IPS-NIHi7 (cell line): ENCODE data around the gene TAF11L3.
"Not testable (repeated sequence)": the region's sequence is repeated elsewhere in the genome, so short reads cannot be mapped to it uniquely, and the experiment has no call there.

ENCODE experiments used
- DNase-seq: peaks from one replicate; pipeline ENCODE4 v3.0.0; 2012; ENCODE audit warnings: mixed read lengths; ENCODE audit errors: extremely low spot score

TAF11L3 gene

DNA sequence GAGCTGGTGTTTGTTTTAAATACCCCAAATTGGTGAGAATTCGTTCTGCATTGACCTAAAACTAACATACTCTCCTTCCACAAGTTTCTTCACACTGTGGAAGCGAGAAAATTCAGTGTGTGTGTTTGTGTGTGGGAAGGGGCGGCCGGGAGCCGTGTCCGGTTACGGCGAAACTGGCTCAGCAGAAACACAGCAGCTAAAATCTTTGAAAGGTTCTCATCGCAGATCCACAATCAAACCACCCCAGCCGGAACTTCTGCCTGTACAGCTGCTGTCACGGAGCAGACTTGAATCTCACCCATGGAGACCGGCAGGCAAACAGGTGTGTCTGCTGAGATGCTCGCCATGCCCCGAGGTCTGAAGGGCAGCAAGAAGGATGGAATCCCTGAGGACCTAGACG lies at the start of gene TAF11L3:
TAF11L3 (plus strand) TSS at position 301 of the 400 bp plus-strand sequence.
- not testable (repeated sequence) for DNase-seq

- no peak for DNase-seq
Measured at GRCh38 chr5:17470064-17470463, 48.1 kb upstream of the TAF11L3 start.

DNA sequence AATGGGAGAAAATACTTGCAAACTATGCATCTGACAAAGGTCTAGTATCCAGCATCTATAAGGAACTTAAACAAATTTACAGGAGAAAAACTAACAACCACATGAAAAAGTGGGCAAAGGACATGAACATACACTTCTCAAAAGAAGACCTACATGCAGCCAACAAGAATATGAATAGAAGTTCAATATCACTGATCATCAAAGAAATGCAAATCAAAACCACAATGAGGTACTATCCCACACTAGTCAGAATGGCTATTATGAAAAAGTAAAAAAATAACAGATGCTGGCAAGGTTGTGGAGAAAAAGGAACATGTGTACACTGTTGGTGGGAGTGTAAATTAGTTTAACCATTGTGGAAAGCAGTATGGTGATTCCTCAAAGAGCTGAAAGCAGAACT lies 43.1 kb upstream of the TAF11L3 start:
- DNase-seq: not testable (repeated sequence)

- no peak for DNase-seq
Measured at GRCh38 chr5:17477043-17477442, 41.1 kb upstream of the TAF11L3 start.

DNA sequence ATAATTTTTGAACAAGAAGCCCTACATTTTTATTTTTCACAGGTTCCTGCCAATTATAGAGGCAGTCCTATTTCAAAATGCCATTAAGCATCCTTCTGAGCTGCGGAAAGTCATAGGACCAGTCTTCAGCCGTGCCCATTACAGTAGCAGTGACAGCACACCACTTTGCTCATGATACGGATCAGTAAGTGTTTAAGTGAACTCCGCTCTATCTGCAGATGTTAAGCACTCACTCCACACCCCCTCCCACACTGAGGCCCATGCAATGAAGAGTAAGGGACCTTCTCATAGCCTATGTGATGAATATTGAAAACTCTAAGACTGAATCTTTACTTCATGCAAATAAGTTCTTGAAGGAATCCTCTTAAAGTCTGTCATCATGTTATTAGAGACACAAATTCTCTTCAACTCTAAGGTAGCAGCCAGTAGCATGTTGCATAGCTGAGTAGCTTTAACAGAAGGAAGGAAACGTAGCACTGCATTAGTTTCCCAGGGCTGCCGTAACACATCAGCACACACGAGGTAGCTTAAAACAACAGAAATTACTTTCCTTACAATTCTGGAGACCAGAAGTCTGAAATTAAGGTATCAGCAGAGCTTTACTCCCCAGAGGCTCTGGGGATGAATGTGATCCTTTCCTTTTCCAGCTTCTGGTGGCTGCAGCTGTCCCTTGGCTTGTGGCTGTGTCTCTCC lies 40.4 kb upstream of the TAF11L3 start:
- no peak for DNase-seq

DNA sequence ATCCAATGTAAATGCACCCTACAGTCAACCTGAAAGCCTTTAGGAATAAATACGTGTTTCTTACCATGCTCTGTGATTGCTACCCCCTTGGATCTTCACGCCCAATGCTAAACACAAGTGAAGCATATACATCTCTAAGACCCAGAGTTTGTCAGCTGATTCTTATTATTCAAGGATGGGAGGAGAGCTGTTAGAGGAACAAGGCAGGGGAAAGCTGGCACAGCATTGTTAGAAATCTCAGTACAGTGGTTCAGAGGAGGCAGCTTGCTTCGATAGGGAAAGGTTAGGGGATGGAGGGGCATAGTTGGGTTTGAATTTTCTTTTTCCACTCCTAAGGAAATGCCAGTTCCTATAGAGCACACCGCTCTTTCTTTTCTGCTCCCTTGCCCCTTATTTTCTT lies 36.8 kb upstream of the TAF11L3 start:
- DNase-seq: no peak

GRCh38 chr5:17482790-17483189 lies 35.4 kb upstream of the TAF11L3 start:
- DNase-seq: no peak

GRCh38 chr5:17486464-17487173 lies 31.5 kb upstream of the TAF11L3 start:
- not testable (repeated sequence) for DNase-seq

DNA sequence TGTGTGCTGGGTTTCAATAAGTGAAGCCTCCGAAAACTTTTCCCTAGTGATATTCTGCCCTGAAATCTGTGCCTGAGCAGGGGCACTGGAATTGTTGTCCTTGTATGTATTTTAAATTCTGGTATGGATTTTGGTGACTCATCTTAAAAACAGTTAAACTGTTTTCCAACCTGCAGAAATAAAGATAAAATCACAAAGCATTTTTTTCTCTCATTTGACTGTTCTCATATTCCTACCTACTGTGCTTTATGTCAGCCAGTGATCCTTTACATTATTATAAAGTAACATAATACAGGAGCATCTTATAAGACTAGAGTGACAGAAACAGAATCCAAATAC lies 31.0 kb upstream of the TAF11L3 start:
- DNase-seq: no peak

DNA sequence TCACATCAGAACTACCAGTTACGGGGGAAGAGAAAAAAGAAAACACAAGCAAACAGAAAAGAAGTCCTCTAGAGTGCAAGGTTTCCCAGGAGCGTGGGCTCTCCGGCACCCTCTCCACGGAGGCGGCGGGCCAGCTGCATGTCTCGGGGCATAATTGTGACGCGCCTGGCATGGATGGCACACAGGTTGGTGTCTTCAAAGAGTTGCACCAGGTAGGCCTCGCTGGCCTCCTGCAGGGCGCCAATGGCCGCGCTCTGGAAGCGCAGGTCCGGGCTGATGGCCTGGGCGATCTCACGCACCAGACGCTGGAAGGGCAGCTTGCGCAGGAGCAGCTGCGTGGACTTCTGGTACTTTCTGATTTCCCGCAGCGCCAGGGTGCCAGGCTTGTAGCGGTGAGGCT lies 26.9 kb upstream of the TAF11L3 start:
- not testable (repeated sequence) for DNase-seq

DNA sequence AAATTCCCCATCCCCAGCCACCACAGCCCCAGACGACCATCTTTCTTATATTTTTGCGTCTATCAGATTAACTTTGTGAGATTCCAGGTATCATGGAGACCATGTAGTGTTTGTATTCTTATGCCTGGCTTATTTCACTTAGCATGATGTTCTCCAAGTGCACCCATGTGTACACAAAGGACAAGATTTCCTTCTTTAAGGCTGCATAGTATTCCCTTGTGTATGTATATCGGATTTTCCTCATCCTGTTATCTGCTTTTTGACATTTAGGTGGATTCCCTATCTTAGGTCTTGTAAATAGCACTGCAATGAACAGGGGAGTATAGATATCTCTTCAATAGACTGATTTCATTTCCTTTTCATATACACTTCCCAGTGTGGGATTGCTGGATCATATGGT lies 25.4 kb upstream of the TAF11L3 start:
- DNase-seq: no peak

DNA sequence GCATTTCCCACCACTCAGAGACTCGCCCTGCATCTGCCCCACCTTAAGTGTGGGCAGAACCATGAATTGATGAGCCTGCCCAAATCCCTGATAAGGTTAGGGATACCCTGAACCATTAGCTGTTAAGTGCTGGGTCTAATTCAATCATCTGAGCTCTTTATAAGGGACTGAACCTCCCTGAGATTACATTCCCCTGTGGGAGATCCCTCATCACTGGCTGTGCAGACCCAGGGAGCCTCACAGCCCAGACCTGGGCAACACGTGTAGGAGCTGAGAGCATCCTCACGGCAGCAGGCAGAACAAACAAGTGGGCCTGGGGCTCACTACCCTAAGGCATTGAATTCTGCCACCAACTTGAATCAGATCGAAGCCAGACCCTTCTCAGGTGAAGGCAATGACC lies 20.7 kb upstream of the TAF11L3 start:
- DNase-seq: no peak

DNA sequence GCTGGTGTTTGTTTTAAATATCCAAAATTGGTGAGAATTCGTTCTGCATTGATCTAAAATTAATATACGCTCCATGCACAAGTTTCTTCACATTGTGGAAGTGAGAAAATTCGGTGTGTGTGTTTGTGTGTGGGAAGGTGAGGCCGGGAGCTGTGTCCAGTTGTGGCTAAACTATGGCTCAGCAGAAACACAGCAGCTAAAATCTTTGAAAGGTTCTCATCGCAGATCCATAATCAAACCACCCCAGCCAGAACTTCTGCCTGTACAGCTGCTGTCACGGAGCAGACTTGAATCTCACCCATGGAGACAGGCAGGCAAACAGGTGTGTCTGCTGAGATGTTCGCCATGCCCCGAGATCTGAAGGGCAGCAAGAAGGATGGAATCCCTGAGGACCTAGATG lies 20.2 kb upstream of the TAF11L3 start, which contains the start of gene TAF11L2:
TAF11L2 (plus strand) TSS at position 301 of the 400 bp plus-strand sequence.
- DNase-seq: not testable (repeated sequence)

DNA sequence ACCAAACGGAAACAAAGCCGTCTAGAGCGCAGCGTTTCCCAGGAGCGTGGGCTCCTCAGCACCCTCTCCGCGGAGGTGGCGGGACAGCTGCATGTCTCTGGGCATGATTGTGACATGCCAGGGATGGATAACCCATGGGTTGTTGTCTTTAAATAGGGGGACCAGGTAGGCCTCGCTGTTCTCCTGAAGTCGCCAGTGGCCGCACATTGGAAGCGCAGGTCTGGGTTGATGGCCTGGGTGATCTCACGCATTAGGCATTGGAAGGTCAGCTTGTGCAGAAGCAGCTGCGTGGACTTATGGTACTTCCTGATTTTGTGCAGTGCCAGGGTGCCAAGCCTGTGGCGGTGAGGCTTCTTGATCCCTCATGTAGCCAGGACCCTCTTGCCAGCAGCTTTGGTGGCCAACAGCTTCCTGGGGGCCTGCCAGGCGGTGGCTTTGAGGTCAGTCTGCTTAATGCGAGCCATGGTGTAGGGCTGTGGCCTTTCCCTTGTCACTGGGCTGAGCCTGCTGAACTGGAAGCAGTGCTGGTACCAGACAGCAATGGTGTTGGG lies 6.3 kb upstream of the TAF11L3 start:
- DNase-seq: no peak

- DNase-seq: not testable (repeated sequence)
Measured at GRCh38 chr5:17517526-17517925, 641 bp upstream of the TAF11L3 start.

GRCh38 chr5:17519508-17519907 lies 1.3 kb downstream of the TAF11L3 start:
- not testable (repeated sequence) for DNase-seq

GRCh38 chr5:17521501-17521900 lies 3.3 kb downstream of the TAF11L3 start, which contains the start of gene TAF11L4:
Gene TAF11L4, plus strand, starts transcription at chr5:17521801.
- DNase-seq: not testable (repeated sequence)

DNA sequence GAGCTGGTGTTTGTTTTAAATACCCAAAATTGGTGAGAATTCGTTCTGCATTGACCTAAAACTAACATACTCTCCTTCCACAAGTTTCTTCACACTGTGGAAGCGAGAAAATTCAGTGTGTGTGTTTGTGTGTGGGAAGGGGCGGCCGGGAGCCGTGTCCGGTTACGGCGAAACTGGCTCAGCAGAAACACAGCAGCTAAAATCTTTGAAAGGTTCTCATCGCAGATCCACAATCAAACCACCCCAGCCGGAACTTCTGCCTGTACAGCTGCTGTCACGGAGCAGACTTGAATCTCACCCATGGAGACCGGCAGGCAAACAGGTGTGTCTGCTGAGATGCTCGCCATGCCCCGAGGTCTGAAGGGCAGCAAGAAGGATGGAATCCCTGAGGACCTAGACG lies 6.8 kb downstream of the TAF11L3 start, which contains the start of gene TAF11L5:
TAF11L5 (plus strand) TSS at position 301 of the 400 bp plus-strand sequence.
- DNase-seq: not testable (repeated sequence)

GRCh38 chr5:17526504-17526903 lies 8.3 kb downstream of the TAF11L3 start:
- not testable (repeated sequence) for DNase-seq

GRCh38 chr5:17528369-17528768 lies 10.2 kb downstream of the TAF11L3 start, which contains the start of gene TAF11L6:
Gene TAF11L6, plus strand, starts transcription at chr5:17528669.
- not testable (repeated sequence) for DNase-seq
